Measurements from ENCODE around the gene RSPH6A. TPM values are rescaled to one million over a fixed set of nuclear protein-coding genes. Genes with fewer than 3 reads are reported as not detected.

RSPH6A gene
- total RNA-seq, 2 experiments from 2014 or later, result 0.17 to 0.25 TPM

- Histone ChIP-seq H3K36me3 (ENCODE audit: insufficient read depth, low read length) (no peaks in the 10 kb centered on the region), H3K4me1 (ENCODE audit: insufficient read depth, low read length) (no peaks in the 10 kb centered on the region), H3K27me3 (ENCODE audit: control insufficient read depth in 1 of 2, insufficient read depth in 2 of 2, low read length in 2 of 2) (peaks cover 0 to 5% of the 10 kb centered on the region in 2 experiments), H3K27ac (ENCODE audit: low read depth in 1 of 2, low read length in 2 of 2) (no peak overlapping the region), H3K9me3 (ENCODE audit: control insufficient read depth in 1 of 2, insufficient read depth in 1 of 2, low read length in 2 of 2) (no peaks in the 10 kb centered on the region), H3K4me3 (ENCODE audit: low read length) (no peak overlapping the region)
- ChIA-PET POLR2A (no interaction called here), CTCF (no interaction called here)
- H3K9me3 Mint-ChIP-seq, result no peaks in the 10 kb centered on the region
- ATAC-seq (ENCODE audit: poor library complexity) (no peak), DNase-seq (no peak)
- no peak overlapping the region for H3K4me3 Mint-ChIP-seq
- peaks cover 16% of the 10 kb centered on the region for H3K27me3 Mint-ChIP-seq
- no peak overlapping the region for H3K27ac Mint-ChIP-seq
- no peak for TF ChIP-seq CTCF (IDR thresholded peaks at IDR 0.05)
- H3K4me1 Mint-ChIP-seq (ENCODE audit: low read depth), result no peaks in the 10 kb centered on the region
- intact Hi-C loops (cut with DNase I, micrococcal nuclease), result no loop called here
- H3K36me3 Mint-ChIP-seq (ENCODE audit: low read depth), result no peaks in the 10 kb centered on the region
Observed at GRCh38 chr19:45746866-45747265, 68.2 kb downstream of the RSPH6A start.

Other genes with a start within 250 kb of the RSPH6A start
- 1 to 10 TPM; 3.1 to 3.2 TPM for gene OPA3, start 230.5 kb downstream of the RSPH6A start, total RNA-seq
- gene GPR4, start 213.1 kb downstream of the RSPH6A start, total RNA-seq, result not detected
- 10 to 100 TPM; 29.2 to 30.4 TPM for gene EML2, start 175.9 kb downstream of the RSPH6A start, total RNA-seq
- gene GIPR, start 147.1 kb downstream of the RSPH6A start, total RNA-seq, result 1 to 10 TPM; 2.4 to 3.0 TPM
- gene SNRPD2, start 123.4 kb downstream of the RSPH6A start, total RNA-seq, result 100 to 1,000 TPM; 367 to 369 TPM
- 1 to 10 TPM; 3.7 to 5.0 TPM for gene QPCTL, start 122.6 kb downstream of the RSPH6A start, total RNA-seq
- gene FBXO46, start 84.4 kb downstream of the RSPH6A start, total RNA-seq, result 10 to 100 TPM; 17.2 to 17.5 TPM
- gene MEIOSIN, start 81.9 kb downstream of the RSPH6A start, total RNA-seq, result not detected
- under 1 TPM; 0.58 to 0.59 TPM for gene SIX5, start 46.1 kb downstream of the RSPH6A start, total RNA-seq
- gene DMPK, start 32.8 kb downstream of the RSPH6A start, total RNA-seq, result 10 to 100 TPM; 24.0 to 24.9 TPM
- 10 to 100 TPM; 28.6 to 31.5 TPM for gene DMWD, start 22.5 kb downstream of the RSPH6A start, total RNA-seq
- gene SYMPK, start 47.8 kb upstream of the RSPH6A start, total RNA-seq, result 10 to 100 TPM; 63.3 to 65.0 TPM
- not detected for gene FOXA3, start 49.0 kb upstream of the RSPH6A start, total RNA-seq
- 10 to 100 TPM; 21.0 to 21.6 TPM for gene IRF2BP1, start 70.8 kb upstream of the RSPH6A start, total RNA-seq
- gene MYPOP, start 87.3 kb upstream of the RSPH6A start, total RNA-seq, result 1 to 10 TPM; 4.1 to 4.7 TPM
- not detected for gene NANOS2, start 99.5 kb upstream of the RSPH6A start, total RNA-seq
- gene NOVA2, start 158.6 kb upstream of the RSPH6A start, total RNA-seq, result not detected
- 1 to 10 TPM; 4.9 to 6.6 TPM for gene CCDC61, start 180.2 kb upstream of the RSPH6A start, total RNA-seq
- not detected for gene PGLYRP1, start 207.7 kb upstream of the RSPH6A start, total RNA-seq
- gene IGFL4, start 225.7 kb upstream of the RSPH6A start, total RNA-seq, result not detected

Measured in CD4-positive, alpha-beta T cell (primary cell).